A375 (cell line): Measurements from ENCODE around the gene ADM. TPM values are rescaled to one million over a fixed set of nuclear protein-coding genes. Genes with fewer than 3 reads are reported as not detected.

ENCODE experiments used
- small RNA-seq: library from RNA; depleted of rRNA; stranded (forward); fragments of <200 nt; gene quantifications from one replicate; pipeline ENCODE3, GENCODE V24; 2014
- total RNA-seq: library from RNA; depleted of rRNA; stranded (reverse); fragments of >200 nt; shearing (Covaris generic); gene quantifications from 2 replicates; pipeline ENCODE4 v1.2.3, GENCODE V29; 2014; rRNA removed

The ADM gene, protein sequence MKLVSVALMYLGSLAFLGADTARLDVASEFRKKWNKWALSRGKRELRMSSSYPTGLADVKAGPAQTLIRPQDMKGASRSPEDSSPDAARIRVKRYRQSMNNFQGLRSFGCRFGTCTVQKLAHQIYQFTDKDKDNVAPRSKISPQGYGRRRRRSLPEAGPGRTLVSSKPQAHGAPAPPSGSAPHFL
- total RNA-seq: 32.0 and 35.6 TPM in 2 replicates

DNA sequence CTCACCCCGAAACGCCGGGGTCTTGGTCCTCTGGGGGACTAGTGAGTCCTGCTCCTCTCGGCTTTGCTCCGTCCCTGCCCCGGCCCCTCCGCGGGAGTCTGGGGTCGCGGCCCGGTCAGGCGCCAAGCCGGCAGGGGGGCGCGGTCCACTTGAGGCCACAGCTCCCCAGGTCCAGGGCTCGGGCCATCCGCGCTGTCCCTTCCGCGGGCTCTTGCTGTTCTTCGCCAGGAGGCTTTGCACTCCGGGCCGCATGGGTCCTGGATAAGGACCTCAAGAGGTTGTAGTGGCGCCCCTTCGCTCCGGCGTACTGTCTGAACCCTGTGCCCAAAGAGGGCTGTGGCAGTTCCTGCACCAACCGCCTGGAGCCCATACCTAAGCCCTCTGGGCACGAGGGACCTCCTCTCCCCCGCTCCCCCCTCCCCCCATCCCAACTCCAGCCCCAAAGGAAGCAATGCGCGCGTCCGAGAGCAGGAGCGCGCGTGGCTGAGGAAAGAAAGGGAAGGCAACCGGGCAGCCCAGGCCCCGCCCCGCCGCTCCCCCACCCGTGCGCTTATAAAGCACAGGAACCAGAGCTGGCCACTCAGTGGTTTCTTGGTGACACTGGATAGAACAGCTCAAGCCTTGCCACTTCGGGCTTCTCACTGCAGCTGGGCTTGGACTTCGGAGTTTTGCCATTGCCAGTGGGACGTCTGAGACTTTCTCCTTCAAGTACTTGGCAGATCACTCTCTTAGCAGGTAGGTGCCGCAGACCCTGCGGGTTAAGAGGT lies at the start of gene ADM:
Gene ADM (plus strand): TSS at position 579 of the 767 bp plus-strand sequence. CDS start 628 bp downstream, outside the sequence.

DNA sequence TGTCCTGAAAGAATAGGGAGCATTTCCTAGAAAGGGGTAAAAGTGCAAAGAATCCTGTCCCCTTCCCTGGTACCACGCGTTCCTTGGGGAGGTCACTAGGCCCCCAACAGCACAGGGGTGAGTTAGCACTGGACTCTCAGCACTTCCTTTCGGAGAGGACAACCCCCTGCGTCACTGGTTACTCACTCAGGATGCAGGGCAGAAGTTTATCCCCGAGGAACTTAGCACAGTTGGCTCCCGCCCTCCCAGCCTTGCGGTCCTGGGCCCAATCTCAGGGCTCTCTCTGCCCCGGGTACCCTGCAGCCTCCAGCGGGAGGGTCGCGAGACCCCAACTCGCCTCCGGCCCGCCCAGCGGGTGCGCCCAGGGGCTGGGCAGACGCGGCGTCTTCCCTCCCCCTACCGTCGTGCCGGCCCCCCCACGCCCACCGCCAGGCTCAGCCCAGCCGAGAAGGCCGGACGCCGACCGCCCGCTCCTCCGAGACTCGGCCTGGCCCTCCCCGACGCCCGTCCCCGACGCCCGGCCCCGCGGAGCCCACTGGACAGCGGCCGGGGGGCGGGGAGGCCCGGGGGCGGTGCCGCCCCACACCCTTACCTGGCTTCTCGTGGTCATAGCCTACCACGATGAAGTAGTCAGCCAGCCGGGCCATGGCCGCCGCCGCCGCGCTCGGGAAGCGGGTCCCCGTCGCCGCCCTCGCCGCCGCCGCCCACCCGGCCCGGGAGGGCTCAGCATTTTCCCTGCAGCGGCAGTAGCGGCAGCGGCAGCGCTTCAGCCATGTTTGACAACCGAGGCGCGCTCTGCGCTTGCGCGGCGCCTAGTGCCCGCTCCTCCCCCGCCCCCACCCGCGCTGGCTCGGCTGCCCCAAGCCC lies 11.2 kb upstream of the ADM start, which contains the start of gene SBF2:
Gene SBF2 (minus strand): TSS at position 797 of the 867 bp plus-strand sequence. CDS start 150 bp downstream, at position 647.

Small RNA genes lying within 50 kb of the gene (small RNA-seq; reads per million reads assigned to genes)
- not detected for gene AC080023.2

Other genes starting within 250 kb of the ADM start
- gene SBF2, start 10.9 kb upstream of the ADM start, total RNA-seq: 19.4 and 28.1 TPM in 2 replicates
- gene AMPD3, start 150.2 kb downstream of the ADM start, total RNA-seq: 0.53 and 2.0 TPM in 2 replicates
- gene RNF141, start 236.1 kb downstream of the ADM start, total RNA-seq: 5.6 TPM in 2 replicates